K562 (cell line): ENCODE data around the gene APOBEC3A. TPM values are rescaled to one million over a fixed set of nuclear protein-coding genes. Genes with fewer than 3 reads are reported as not detected.

Experiments used
- polyA plus RNA-seq, 8 experiments: library from polyadenylated mRNA; depleted of rRNA in 4 of 8; stranded (reverse) in 5 of 8; unstranded in 3 of 8; fragments of >200 nt; fragmentation: Nextera tagmentation in 2 of 8; fragmentation: Illumina TruSeq in 1 of 8; extraction: Ambion mirVana in 2 of 8; extraction: Trizol in 1 of 8; gene quantifications; 2 replicates each; pipeline versions ENCODE4 v1.2.1 to v1.2.3, GENCODE V29; 2011 to 2014; ENCODE audit warnings: inconsistent platforms in 1 of 8, missing spikeins in 1 of 8
- total RNA-seq, 7 experiments: library from RNA; depleted of rRNA in 6 of 7; stranded (reverse); fragments of >200 nt in 6 of 7; fragmentation: Illumina TruSeq in 2 of 7; extraction: Trizol in 2 of 7; gene quantifications; 2 replicates each; pipeline versions ENCODE4 v1.2.1 to v1.2.3, GENCODE V29; 2011 to 2021; ENCODE audit warnings: low replicate concordance in 1 of 7

Gene APOBEC3A
- total and polyA plus RNA-seq, 9 of the 15 experiments (the other 6 are each of a cell fraction or from before 2014, with no cell fraction given), result 0.04 TPM; not detected in 8

Other genes starting within 250 kb of the APOBEC3A start
Only the 7 nearest of the 11 such genes appear.
- gene NPTXR, start 113.6 kb upstream of the APOBEC3A start, total RNA-seq (2014; rRNA removed), result 1.0 and 1.1 TPM in 2 replicates
- 0.51 and 0.54 TPM in 2 replicates for gene NPTXR, start 113.6 kb upstream of the APOBEC3A start, total RNA-seq (2014; rRNA removed; fragmentation: Illumina TruSeq; extraction: Trizol)
- 0.65 and 0.72 TPM in 2 replicates for gene NPTXR, start 113.6 kb upstream of the APOBEC3A start, total RNA-seq (2015; rRNA removed; fragmentation: Illumina TruSeq; extraction: Trizol)
- 3.0 and 3.1 TPM in 2 replicates for gene NPTXR, start 113.6 kb upstream of the APOBEC3A start, total RNA-seq (2021)
- gene NPTXR, start 113.6 kb upstream of the APOBEC3A start, polyA plus RNA-seq (2011; rRNA removed), result 1.8 and 3.3 TPM in 2 replicates
- gene NPTXR, start 113.6 kb upstream of the APOBEC3A start, polyA plus RNA-seq (2014; fragmentation: Illumina TruSeq; extraction: Trizol), result 2.3 and 2.6 TPM in 2 replicates
- under 1 TPM; 0.01 to 0.10 TPM for gene NPTXR, start 113.6 kb upstream of the APOBEC3A start, polyA plus RNA-seq (2014; fragmentation: Nextera tagmentation; extraction: Ambion mirVana)
- gene NPTXR, start 113.6 kb upstream of the APOBEC3A start, polyA plus RNA-seq (2014; rRNA removed), result 1.5 and 1.7 TPM in 2 replicates
- 14.6 and 18.4 TPM in 2 replicates for gene CBX6, start 85.4 kb upstream of the APOBEC3A start, total RNA-seq (2014; rRNA removed)
- gene CBX6, start 85.4 kb upstream of the APOBEC3A start, total RNA-seq (2014; rRNA removed; fragmentation: Illumina TruSeq; extraction: Trizol), result 7.4 and 8.0 TPM in 2 replicates
- gene CBX6, start 85.4 kb upstream of the APOBEC3A start, total RNA-seq (2015; rRNA removed; fragmentation: Illumina TruSeq; extraction: Trizol), result 10.7 and 11.2 TPM in 2 replicates
- 29.4 and 31.6 TPM in 2 replicates for gene CBX6, start 85.4 kb upstream of the APOBEC3A start, total RNA-seq (2021)
- 3.3 TPM in 2 replicates for gene CBX6, start 85.4 kb upstream of the APOBEC3A start, polyA plus RNA-seq (2011; rRNA removed)
- 7.2 and 10.0 TPM in 2 replicates for gene CBX6, start 85.4 kb upstream of the APOBEC3A start, polyA plus RNA-seq (2014; fragmentation: Illumina TruSeq; extraction: Trizol)
- gene CBX6, start 85.4 kb upstream of the APOBEC3A start, polyA plus RNA-seq (2014; fragmentation: Nextera tagmentation; extraction: Ambion mirVana), result 1 to 10 TPM in 1 of 2 experiments, under 1 TPM in 1; 0.75 to 1.2 TPM
- 8.0 and 9.0 TPM in 2 replicates for gene CBX6, start 85.4 kb upstream of the APOBEC3A start, polyA plus RNA-seq (2014; rRNA removed)
- 29.3 and 38.4 TPM in 2 replicates for gene APOBEC3B, start 24.7 kb downstream of the APOBEC3A start, total RNA-seq (2014; rRNA removed)
- gene APOBEC3B, start 24.7 kb downstream of the APOBEC3A start, total RNA-seq (2014; rRNA removed; fragmentation: Illumina TruSeq; extraction: Trizol), result 6.6 and 6.8 TPM in 2 replicates
- gene APOBEC3B, start 24.7 kb downstream of the APOBEC3A start, total RNA-seq (2015; rRNA removed; fragmentation: Illumina TruSeq; extraction: Trizol), result 5.9 and 7.1 TPM in 2 replicates
- 43.2 and 43.6 TPM in 2 replicates for gene APOBEC3B, start 24.7 kb downstream of the APOBEC3A start, total RNA-seq (2021)
- gene APOBEC3B, start 24.7 kb downstream of the APOBEC3A start, polyA plus RNA-seq (2011; rRNA removed), result 16.7 and 39.5 TPM in 2 replicates
- 57.9 and 62.9 TPM in 2 replicates for gene APOBEC3B, start 24.7 kb downstream of the APOBEC3A start, polyA plus RNA-seq (2014; fragmentation: Illumina TruSeq; extraction: Trizol)
- gene APOBEC3B, start 24.7 kb downstream of the APOBEC3A start, polyA plus RNA-seq (2014; fragmentation: Nextera tagmentation; extraction: Ambion mirVana), result 100 to 1,000 TPM; 160 to 166 TPM
- gene APOBEC3B, start 24.7 kb downstream of the APOBEC3A start, polyA plus RNA-seq (2014; rRNA removed), result 49.5 and 58.1 TPM in 2 replicates
- 12.4 and 15.1 TPM in 2 replicates for gene APOBEC3C, start 56.6 kb downstream of the APOBEC3A start, total RNA-seq (2014; rRNA removed)
- gene APOBEC3C, start 56.6 kb downstream of the APOBEC3A start, total RNA-seq (2014; rRNA removed; fragmentation: Illumina TruSeq; extraction: Trizol), result 14.4 and 15.6 TPM in 2 replicates
- gene APOBEC3C, start 56.6 kb downstream of the APOBEC3A start, total RNA-seq (2015; rRNA removed; fragmentation: Illumina TruSeq; extraction: Trizol), result 15.8 and 15.9 TPM in 2 replicates
- 90.1 and 90.9 TPM in 2 replicates for gene APOBEC3C, start 56.6 kb downstream of the APOBEC3A start, total RNA-seq (2021)
- gene APOBEC3C, start 56.6 kb downstream of the APOBEC3A start, polyA plus RNA-seq (2011; rRNA removed), result 44.4 and 54.7 TPM in 2 replicates
- gene APOBEC3C, start 56.6 kb downstream of the APOBEC3A start, polyA plus RNA-seq (2014; fragmentation: Illumina TruSeq; extraction: Trizol), result 116 and 118 TPM in 2 replicates
- gene APOBEC3C, start 56.6 kb downstream of the APOBEC3A start, polyA plus RNA-seq (2014; fragmentation: Nextera tagmentation; extraction: Ambion mirVana), result 100 to 1,000 TPM; 226 to 285 TPM
- gene APOBEC3C, start 56.6 kb downstream of the APOBEC3A start, polyA plus RNA-seq (2014; rRNA removed), result 55.5 and 59.8 TPM in 2 replicates
- 4.3 and 6.4 TPM in 2 replicates for gene APOBEC3D, start 63.5 kb downstream of the APOBEC3A start, total RNA-seq (2014; rRNA removed)
- gene APOBEC3D, start 63.5 kb downstream of the APOBEC3A start, total RNA-seq (2014; rRNA removed; fragmentation: Illumina TruSeq; extraction: Trizol), result 3.0 and 3.7 TPM in 2 replicates
- 6.4 and 6.8 TPM in 2 replicates for gene APOBEC3D, start 63.5 kb downstream of the APOBEC3A start, total RNA-seq (2015; rRNA removed; fragmentation: Illumina TruSeq; extraction: Trizol)
- gene APOBEC3D, start 63.5 kb downstream of the APOBEC3A start, total RNA-seq (2021), result 9.1 and 9.6 TPM in 2 replicates
- gene APOBEC3D, start 63.5 kb downstream of the APOBEC3A start, polyA plus RNA-seq (2011; rRNA removed), result 5.1 and 6.0 TPM in 2 replicates
- 6.6 and 7.4 TPM in 2 replicates for gene APOBEC3D, start 63.5 kb downstream of the APOBEC3A start, polyA plus RNA-seq (2014; fragmentation: Illumina TruSeq; extraction: Trizol)
- 1 to 10 TPM; 4.7 to 8.4 TPM for gene APOBEC3D, start 63.5 kb downstream of the APOBEC3A start, polyA plus RNA-seq (2014; fragmentation: Nextera tagmentation; extraction: Ambion mirVana)
- 4.4 and 6.0 TPM in 2 replicates for gene APOBEC3D, start 63.5 kb downstream of the APOBEC3A start, polyA plus RNA-seq (2014; rRNA removed)
- 1.6 and 2.4 TPM in 2 replicates for gene APOBEC3F, start 83.3 kb downstream of the APOBEC3A start, total RNA-seq (2014; rRNA removed)
- gene APOBEC3F, start 83.3 kb downstream of the APOBEC3A start, total RNA-seq (2014; rRNA removed; fragmentation: Illumina TruSeq; extraction: Trizol), result 0.80 and 1.1 TPM in 2 replicates
- gene APOBEC3F, start 83.3 kb downstream of the APOBEC3A start, total RNA-seq (2015; rRNA removed; fragmentation: Illumina TruSeq; extraction: Trizol), result 1.5 and 1.9 TPM in 2 replicates
- gene APOBEC3F, start 83.3 kb downstream of the APOBEC3A start, total RNA-seq (2021), result 3.3 and 5.0 TPM in 2 replicates
- gene APOBEC3F, start 83.3 kb downstream of the APOBEC3A start, polyA plus RNA-seq (2011; rRNA removed), result 1.6 TPM in 2 replicates
- gene APOBEC3F, start 83.3 kb downstream of the APOBEC3A start, polyA plus RNA-seq (2014; fragmentation: Illumina TruSeq; extraction: Trizol), result 2.2 and 2.7 TPM in 2 replicates
- 1 to 10 TPM; 1.4 to 2.0 TPM for gene APOBEC3F, start 83.3 kb downstream of the APOBEC3A start, polyA plus RNA-seq (2014; fragmentation: Nextera tagmentation; extraction: Ambion mirVana)
- gene APOBEC3F, start 83.3 kb downstream of the APOBEC3A start, polyA plus RNA-seq (2014; rRNA removed), result 1.7 and 4.0 TPM in 2 replicates
- 7.8 and 8.2 TPM in 2 replicates for gene APOBEC3G, start 119.7 kb downstream of the APOBEC3A start, total RNA-seq (2014; rRNA removed)
- gene APOBEC3G, start 119.7 kb downstream of the APOBEC3A start, total RNA-seq (2014; rRNA removed; fragmentation: Illumina TruSeq; extraction: Trizol), result 7.1 and 7.2 TPM in 2 replicates
- 5.2 and 5.3 TPM in 2 replicates for gene APOBEC3G, start 119.7 kb downstream of the APOBEC3A start, total RNA-seq (2015; rRNA removed; fragmentation: Illumina TruSeq; extraction: Trizol)
- 6.2 and 6.6 TPM in 2 replicates for gene APOBEC3G, start 119.7 kb downstream of the APOBEC3A start, total RNA-seq (2021)
- gene APOBEC3G, start 119.7 kb downstream of the APOBEC3A start, polyA plus RNA-seq (2011; rRNA removed), result 6.8 and 12.6 TPM in 2 replicates
- gene APOBEC3G, start 119.7 kb downstream of the APOBEC3A start, polyA plus RNA-seq (2014; fragmentation: Illumina TruSeq; extraction: Trizol), result 9.1 and 12.0 TPM in 2 replicates
- gene APOBEC3G, start 119.7 kb downstream of the APOBEC3A start, polyA plus RNA-seq (2014; fragmentation: Nextera tagmentation; extraction: Ambion mirVana), result 10 to 100 TPM; 20.4 to 20.8 TPM
- gene APOBEC3G, start 119.7 kb downstream of the APOBEC3A start, polyA plus RNA-seq (2014; rRNA removed), result 11.4 and 14.3 TPM in 2 replicates